H1 (cell line): ENCODE results near the gene YWHAB. TPM values are rescaled to one million over a fixed set of nuclear protein-coding genes. Genes with fewer than 3 reads are reported as not detected.

Source experiments
- BCL11A ChIP-seq, 2 experiments: IDR thresholded peaks; one replicate each; pipeline ENCODE4 v1.6.1; 2011; ENCODE audit warnings: low read depth in 2 of 2, low read length in 2 of 2, mild to moderate bottlenecking in 2 of 2
- JUND ChIP-seq: IDR thresholded peaks from 2 replicates; pipeline ENCODE4 v1.6.1; 2011; ENCODE audit warnings: mild to moderate bottlenecking, improper control_type of control experiment, low read length
- NANOG ChIP-seq: IDR thresholded peaks from 2 replicates; pipeline ENCODE4 v1.6.1; 2011; ENCODE audit warnings: low read length, low read depth, mild to moderate bottlenecking, inconsistent platforms; ENCODE audit not compliant: insufficient read depth, poor library complexity, severe bottlenecking
- polyA plus RNA-seq, 7 experiments: library from polyadenylated mRNA; depleted of rRNA in 3 of 7; stranded (reverse) in 5 of 7; unstranded in 2 of 7; fragments of >200 nt in 5 of 7; fragments of 200-250 nt in 2 of 7; gene quantifications; 1 replicate in 5 of 7; 2 replicates in 1 of 7; 4 replicates in 1 of 7; pipeline versions ENCODE4 v1.2.1 to v1.2.3, GENCODE V29; 2011 to 2013; ENCODE audit warnings: missing spikeins in 2 of 7, mixed read lengths in 2 of 7
- total RNA-seq: library from RNA; stranded (reverse); fragmentation: NEBNext Ultra II Directional; extraction: Animal tissue kit (Norgen Biotek cat#: 25700); gene quantifications from 2 replicates; pipeline ENCODE4 v1.2.1, GENCODE V29; 2021

The YWHAB gene
- total and polyA plus RNA-seq, 2 of the 8 experiments (the other 6 are each of a cell fraction or from before 2014, with no cell fraction given): 72.9 to 256 TPM

DNA sequence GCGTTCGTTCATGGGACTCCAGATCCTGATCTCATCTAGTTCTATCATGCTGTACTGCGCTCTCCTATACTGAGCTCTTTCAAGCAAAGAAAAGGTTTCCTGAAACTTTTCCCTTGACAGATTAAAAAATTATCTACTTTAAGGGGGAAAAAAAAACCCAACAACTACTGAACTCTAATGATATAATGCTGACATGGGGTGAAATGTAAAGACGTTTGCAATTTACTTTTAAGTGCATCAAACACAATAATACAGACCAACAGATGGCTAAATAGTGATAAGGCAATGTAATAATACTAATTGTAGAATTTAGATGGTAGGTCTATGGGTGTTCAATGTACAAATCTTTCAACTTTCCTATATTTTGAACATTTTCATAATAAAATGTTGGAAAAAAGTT lies 58.3 kb downstream of the YWHAB start (continued):
- no peak for TF ChIP-seq NANOG
- TF ChIP-seq BCL11A (IDR thresholded peaks at IDR 0.05; ENCODE audit: low read depth in 2 of 2, low read length in 2 of 2): no peak
- no peak for TF ChIP-seq JUND
